Cardiac muscle cell (in vitro differentiated cells and primary cell): Measurements from ENCODE around the gene MACROD2. TPM values are rescaled to one million over a fixed set of nuclear protein-coding genes. Genes with fewer than 3 reads are reported as not detected.

ENCODE experiments used
- DNase-seq, 2 donors: peaks; one replicate each; pipeline versions ENCODE4 v3.0.0 to v3.0.0-alpha.2; 2010 to 2017; ENCODE audit warnings: low read depth in 1 of 2, low spot score in 1 of 2
- H3K27ac ChIP-seq: fragments of 200-600 bp; sonication (generic); 2 replicates; pipeline ENCODE4 v1.5.1; 2016
- H3K27me3 ChIP-seq: fragments of 200-600 bp; sonication (generic); 2 replicates; pipeline ENCODE4 v1.6.0; 2016; ENCODE audit warnings: control low read depth
- H3K36me3 ChIP-seq: fragments of 200-600 bp; sonication (generic); 2 replicates; pipeline ENCODE4 v1.5.1; 2016; ENCODE audit warnings: control low read depth
- H3K4me1 ChIP-seq: fragments of 200-600 bp; sonication (generic); 2 replicates; pipeline ENCODE4 v1.8.1; 2017; ENCODE audit warnings: low read depth, mild to moderate bottlenecking, mixed run types
- H3K4me3 ChIP-seq: fragments of 200-600 bp; sonication (generic); 2 replicates; pipeline ENCODE4 v1.5.1; 2016; ENCODE audit warnings: mild to moderate bottlenecking
- H3K9me3 ChIP-seq: fragments of 200-600 bp; sonication (generic); 2 replicates; pipeline ENCODE4 v1.5.1; 2017; ENCODE audit warnings: low read depth, mild to moderate bottlenecking, control low read depth
- polyA plus RNA-seq: library from polyadenylated mRNA; unstranded; fragments of >200 nt; fragmentation: Nextera tagmentation; extraction: Ambion mirVana; gene quantifications from 2 replicates; pipeline ENCODE4 v1.2.1, GENCODE V29; 2016
- total RNA-seq: library from RNA; depleted of rRNA; stranded (reverse); fragments of >200 nt; gene quantifications from 2 replicates; pipeline ENCODE4 v1.2.3, GENCODE V29; 2016
- TF ChIP-seq, protein P1 (sequence below): IDR thresholded peaks from 2 replicates; pipeline ENCODE4 v1.5.1; 2012; ENCODE audit warnings: low read depth, mild to moderate bottlenecking, low read length

The MACROD2 gene
- total and polyA plus RNA-seq, 2 experiments from 2014 or later, result 9.3 to 14.4 TPM

DNA sequence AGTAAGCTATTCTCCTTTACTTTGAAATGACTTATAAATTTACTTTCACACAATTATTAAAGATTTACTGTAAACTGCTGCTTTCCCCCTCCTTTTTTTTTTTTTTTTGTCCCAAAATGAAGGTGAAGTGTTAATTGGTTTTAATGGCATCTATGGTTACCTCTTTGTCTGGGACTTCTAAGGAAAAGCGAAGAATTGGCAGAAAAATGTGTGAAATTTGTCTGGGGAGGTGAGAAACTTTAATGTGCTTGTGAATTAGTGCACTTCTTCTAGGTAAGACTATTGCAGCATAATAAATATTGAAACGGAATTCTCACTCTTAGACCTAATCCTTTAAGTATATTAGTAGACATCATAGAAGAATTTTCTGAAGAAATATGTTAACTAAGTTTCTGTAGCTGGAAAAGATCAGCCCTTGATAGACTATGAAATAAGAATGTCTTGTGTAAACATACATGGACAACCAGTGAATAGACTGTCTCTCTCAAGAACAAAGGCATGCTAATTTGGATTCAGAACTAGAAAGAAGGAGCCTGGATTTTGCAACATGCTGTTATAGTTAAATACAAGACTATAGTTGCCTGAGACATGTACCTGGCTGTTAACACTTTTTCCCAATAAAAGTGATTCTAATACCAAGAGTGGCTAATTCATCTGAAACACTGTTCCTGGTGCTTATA, 318.2 kb downstream of the MACROD2 start:
- DNase-seq, result no peak
- TF ChIP-seq, protein P1, sequence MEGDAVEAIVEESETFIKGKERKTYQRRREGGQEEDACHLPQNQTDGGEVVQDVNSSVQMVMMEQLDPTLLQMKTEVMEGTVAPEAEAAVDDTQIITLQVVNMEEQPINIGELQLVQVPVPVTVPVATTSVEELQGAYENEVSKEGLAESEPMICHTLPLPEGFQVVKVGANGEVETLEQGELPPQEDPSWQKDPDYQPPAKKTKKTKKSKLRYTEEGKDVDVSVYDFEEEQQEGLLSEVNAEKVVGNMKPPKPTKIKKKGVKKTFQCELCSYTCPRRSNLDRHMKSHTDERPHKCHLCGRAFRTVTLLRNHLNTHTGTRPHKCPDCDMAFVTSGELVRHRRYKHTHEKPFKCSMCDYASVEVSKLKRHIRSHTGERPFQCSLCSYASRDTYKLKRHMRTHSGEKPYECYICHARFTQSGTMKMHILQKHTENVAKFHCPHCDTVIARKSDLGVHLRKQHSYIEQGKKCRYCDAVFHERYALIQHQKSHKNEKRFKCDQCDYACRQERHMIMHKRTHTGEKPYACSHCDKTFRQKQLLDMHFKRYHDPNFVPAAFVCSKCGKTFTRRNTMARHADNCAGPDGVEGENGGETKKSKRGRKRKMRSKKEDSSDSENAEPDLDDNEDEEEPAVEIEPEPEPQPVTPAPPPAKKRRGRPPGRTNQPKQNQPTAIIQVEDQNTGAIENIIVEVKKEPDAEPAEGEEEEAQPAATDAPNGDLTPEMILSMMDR, result no peak
- Histone ChIP-seq H3K4me3 (no peak overlapping the region), H3K4me1 (peaks cover 9% of the 10 kb centered on the region), H3K27me3 (no peaks in the 10 kb centered on the region), H3K27ac (no peak overlapping the region), H3K9me3 (no peaks in the 10 kb centered on the region), H3K36me3 (no peaks in the 10 kb centered on the region)

DNA sequence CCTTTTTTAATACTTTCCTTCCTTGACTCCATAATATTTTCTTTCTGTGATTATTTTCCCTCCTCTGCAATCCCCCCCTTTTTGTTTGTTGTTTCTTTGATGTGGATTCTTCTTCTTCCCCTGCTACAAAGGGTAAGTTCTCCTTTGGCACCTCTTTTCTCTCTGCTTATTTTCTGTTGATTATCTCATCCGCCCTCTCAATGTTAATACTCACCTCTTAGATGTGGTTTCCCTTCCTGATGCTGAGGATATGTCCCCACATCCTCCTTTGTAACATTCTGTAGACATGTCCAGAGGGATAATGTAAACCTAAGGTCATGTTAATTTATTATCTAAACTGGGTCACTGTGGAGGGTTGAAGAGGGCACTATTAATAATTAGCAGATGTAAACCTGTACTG, 324.4 kb downstream of the MACROD2 start:
- H3K4me1 ChIP-seq, result peaks cover 9% of the 10 kb centered on the region
- no peak overlapping the region for H3K4me3 ChIP-seq
- TF ChIP-seq, protein P1, result no peak
- no peak for DNase-seq
- no peaks in the 10 kb centered on the region for H3K27me3 ChIP-seq
- H3K9me3 ChIP-seq, result no peaks in the 10 kb centered on the region
- no peaks in the 10 kb centered on the region for H3K36me3 ChIP-seq
- no peak overlapping the region for H3K27ac ChIP-seq

DNA sequence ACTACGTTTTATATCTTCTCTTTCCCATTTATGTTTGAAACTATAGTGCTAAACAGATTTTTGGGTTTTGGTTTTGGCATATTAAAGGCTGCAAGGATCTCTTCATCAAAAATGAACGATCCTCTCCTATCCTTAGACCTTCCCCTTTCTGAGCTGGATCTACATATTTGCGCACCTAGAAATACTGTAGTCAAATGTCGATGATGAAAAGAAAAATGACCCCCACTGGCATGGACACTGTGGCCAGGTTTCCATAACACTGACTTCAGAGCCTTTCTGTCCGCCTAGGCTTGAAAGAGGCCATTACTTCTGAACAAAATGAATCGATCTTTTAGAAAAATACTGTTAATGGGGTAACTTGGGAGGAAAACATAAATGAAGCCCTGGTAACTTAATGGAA, 336.3 kb downstream of the MACROD2 start:
- TF ChIP-seq, protein P1, result no peak
- Histone ChIP-seq H3K27me3 (no peaks in the 10 kb centered on the region), H3K4me1 (peaks cover 36% of the 10 kb centered on the region), H3K27ac (no peak overlapping the region), H3K9me3 (no peaks in the 10 kb centered on the region), H3K36me3 (peaks cover 4% of the 10 kb centered on the region), H3K4me3 (no peak overlapping the region)
- no peak for DNase-seq

DNA sequence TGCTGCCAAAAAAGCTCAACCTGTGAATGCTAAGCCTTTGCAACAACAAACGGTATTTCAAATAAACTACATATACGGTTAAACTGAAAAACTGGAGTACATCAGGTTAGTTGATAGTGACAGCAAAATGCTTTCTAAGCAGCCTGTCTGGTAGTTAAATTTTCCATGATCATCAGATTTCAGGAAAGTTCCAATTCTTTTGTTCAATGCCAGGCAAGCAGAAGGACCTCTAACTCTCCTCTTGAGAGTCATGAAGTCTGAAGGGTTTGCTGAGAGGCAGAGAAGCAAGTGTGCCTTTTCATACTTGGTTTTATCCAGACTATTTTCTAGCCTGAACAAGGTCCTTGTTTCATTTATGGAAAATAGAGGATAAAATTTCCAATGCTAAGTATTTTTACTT, 337.6 kb downstream of the MACROD2 start:
- H3K9me3 ChIP-seq, result no peaks in the 10 kb centered on the region
- H3K4me1 ChIP-seq, result peaks cover 37% of the 10 kb centered on the region
- H3K27ac ChIP-seq, result no peak overlapping the region
- H3K36me3 ChIP-seq, result no peaks in the 10 kb centered on the region
- H3K27me3 ChIP-seq, result no peaks in the 10 kb centered on the region
- TF ChIP-seq, protein P1, result no peak
- H3K4me3 ChIP-seq, result no peak overlapping the region
- DNase-seq, result no peak

DNA sequence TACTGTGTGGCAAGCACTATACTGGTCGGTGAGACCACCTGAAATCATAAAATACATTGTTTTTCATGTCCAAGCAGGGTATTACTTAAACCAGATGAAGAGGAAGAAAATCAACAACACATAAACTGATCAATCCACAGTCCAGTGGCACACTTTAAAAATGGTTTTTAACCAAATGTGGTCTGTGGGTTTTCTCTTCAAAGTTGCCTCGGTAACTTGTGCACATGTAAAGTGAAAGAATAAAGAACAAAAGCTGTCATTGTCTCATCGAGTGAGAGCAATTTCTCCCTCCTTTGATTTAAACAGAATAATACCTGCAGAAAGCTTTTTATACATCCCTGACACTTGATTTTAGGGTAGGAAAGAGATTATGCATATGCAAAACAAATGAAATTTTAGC, 338.4 kb downstream of the MACROD2 start:
- Histone ChIP-seq H3K4me3 (peak overlapping the region; percentile 12), H3K27ac (no peak overlapping the region), H3K36me3 (no peaks in the 10 kb centered on the region), H3K9me3 (no peaks in the 10 kb centered on the region), H3K27me3 (no peaks in the 10 kb centered on the region), H3K4me1 (peaks cover 37% of the 10 kb centered on the region)
- no peak for DNase-seq
- TF ChIP-seq, protein P1, result no peak
